Stimulated activated CD4-positive, alpha-beta T cell treated with anti-CD3 and anti-CD28 coated beads, Interleukin-1b, Interleukin-23, amount 100 ng/mL, for 4 hours (primary cell): ENCODE data around the gene ZNF407.

Source experiments
- DNase-seq, 2 donors: peaks; one replicate each; pipeline ENCODE4 v3.0.0-alpha.2; 2020; ENCODE audit warnings: low read depth in 2 of 2

Gene ZNF407

GRCh38 chr18:74728586-74728985 lies 130.9 kb downstream of the ZNF407 start:
- no peak for DNase-seq

- DNase-seq: no peak
These were observed 133.4 kb downstream of the ZNF407 start for GRCh38 chr18:74731097-74731496.

- DNase-seq: no peak
These were observed 134.7 kb downstream of the ZNF407 start for GRCh38 chr18:74732380-74732779.

GRCh38 chr18:74733598-74733997 lies 135.9 kb downstream of the ZNF407 start:
- no peak for DNase-seq

GRCh38 chr18:74734013-74734444 lies 136.4 kb downstream of the ZNF407 start:
- no peak for DNase-seq

- DNase-seq: no peak
These were observed 142.3 kb downstream of the ZNF407 start for GRCh38 chr18:74739926-74740325.

GRCh38 chr18:74742573-74743243 lies 145.0 kb downstream of the ZNF407 start:
- DNase-seq: no peak

GRCh38 chr18:74745633-74746403 lies 148.1 kb downstream of the ZNF407 start:
- no peak for DNase-seq

- DNase-seq: no peak
These were observed 151.1 kb downstream of the ZNF407 start for GRCh38 chr18:74748809-74749208.

GRCh38 chr18:74758995-74759394 lies 161.3 kb downstream of the ZNF407 start:
- DNase-seq: no peak

GRCh38 chr18:74760026-74760425 lies 162.4 kb downstream of the ZNF407 start:
- DNase-seq: no peak

- no peak for DNase-seq
These were observed 162.8 kb downstream of the ZNF407 start for GRCh38 chr18:74760436-74760835.

- no peak for DNase-seq
These were observed 168.6 kb downstream of the ZNF407 start for GRCh38 chr18:74766251-74766650.

- no peak for DNase-seq
These were observed 170.4 kb downstream of the ZNF407 start for GRCh38 chr18:74768096-74768495.

GRCh38 chr18:74773171-74773624 lies 175.5 kb downstream of the ZNF407 start:
- DNase-seq: no peak

GRCh38 chr18:74774486-74774885 lies 176.8 kb downstream of the ZNF407 start:
- no peak for DNase-seq

GRCh38 chr18:74775239-74775638 lies 177.6 kb downstream of the ZNF407 start:
- DNase-seq: no peak

GRCh38 chr18:74778191-74778847 lies 180.6 kb downstream of the ZNF407 start:
- DNase-seq: no peak

- no peak for DNase-seq
These were observed 187.1 kb downstream of the ZNF407 start for GRCh38 chr18:74784752-74785151.

- no peak for DNase-seq
These were observed 188.0 kb downstream of the ZNF407 start for GRCh38 chr18:74785632-74786031.

- no peak for DNase-seq
These were observed 191.0 kb downstream of the ZNF407 start for GRCh38 chr18:74788657-74789056.

GRCh38 chr18:74789078-74789477 lies 191.4 kb downstream of the ZNF407 start:
- DNase-seq: no peak

GRCh38 chr18:74790451-74790850 lies 192.8 kb downstream of the ZNF407 start:
- no peak for DNase-seq
